Measurements from ENCODE around the gene NTSR1.

The NTSR1 gene

DNA sequence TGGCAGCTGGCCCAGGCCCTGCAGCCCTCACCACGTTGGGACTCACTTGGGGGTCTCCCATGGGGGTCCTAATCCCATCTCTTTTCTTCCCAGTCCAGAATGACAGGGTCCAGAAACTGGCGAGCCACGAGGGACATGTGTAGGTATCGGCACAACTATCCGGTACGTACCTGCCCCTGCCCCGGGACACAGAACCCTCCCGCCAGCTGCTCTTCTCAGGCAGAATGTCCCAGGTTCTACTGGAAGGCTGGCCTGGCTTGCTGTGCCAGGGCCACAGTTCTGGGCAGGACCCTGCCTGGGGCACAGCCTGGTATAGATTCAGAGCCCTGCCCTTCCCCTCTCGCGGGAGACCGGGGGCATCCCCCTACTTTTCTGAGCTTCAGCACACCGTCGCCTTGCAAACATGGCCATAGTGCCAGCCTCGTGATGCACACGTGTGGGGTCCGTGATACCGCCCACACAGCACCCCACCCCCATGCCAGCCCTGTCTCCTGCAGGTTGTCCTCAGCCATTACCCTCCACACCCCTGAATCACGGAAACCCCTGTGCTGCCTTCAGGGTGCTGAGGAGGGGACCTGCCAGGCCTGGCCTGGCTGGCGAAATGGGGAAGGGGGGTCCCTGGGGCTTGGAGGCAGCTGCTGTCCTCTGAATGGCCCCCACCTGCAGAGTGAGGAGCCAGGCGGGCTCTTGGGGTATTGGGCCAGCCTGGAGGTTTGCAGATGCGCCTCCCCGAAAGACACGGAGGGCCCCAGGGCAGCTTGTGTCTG is 99.0 kb downstream of the NTSR1 start:
- Histone ChIP-seq H4K20me1 (ENCODE audit: control insufficient read depth, insufficient read depth, low read depth, low read length) (peaks cover 14% of the 10 kb centered on the region), H3K27ac (ENCODE audit: low read depth, low read length) (no peak overlapping the region), H3K36me3 (ENCODE audit: control insufficient read depth, low read length) (peaks cover 63% of the 10 kb centered on the region)

DNA sequence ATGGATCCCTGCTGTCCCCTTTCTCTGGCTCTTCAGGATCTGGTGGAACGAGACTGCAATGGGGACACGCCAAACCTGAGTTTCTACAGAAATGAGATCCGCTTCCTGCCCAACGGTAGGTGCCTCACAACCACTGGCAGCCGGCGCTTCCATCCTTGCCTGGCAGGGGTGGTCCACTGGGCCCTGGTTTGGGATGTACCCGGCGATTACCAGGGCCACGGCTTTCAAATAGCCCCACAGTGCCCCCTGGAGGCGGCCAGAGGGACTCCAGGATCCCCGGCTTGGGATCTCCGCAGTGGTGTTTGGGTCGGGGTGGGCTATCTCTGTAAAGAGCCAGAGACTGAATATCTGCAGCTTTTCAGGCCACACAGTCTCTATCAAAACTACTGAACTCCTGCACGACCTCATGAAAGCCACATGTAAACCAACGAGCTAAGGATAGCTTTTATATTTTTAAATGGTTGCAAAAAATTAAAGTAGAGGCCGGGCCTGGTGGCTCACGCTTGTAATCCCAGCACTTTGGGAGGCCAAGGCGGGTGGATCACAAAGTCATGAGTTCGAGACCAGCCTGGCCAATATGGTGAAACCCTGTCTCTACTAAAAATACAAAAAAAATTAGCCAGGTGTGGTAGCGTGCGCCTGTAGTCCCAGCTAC is 99.7 kb downstream of the NTSR1 start:
- Histone ChIP-seq H3K27me3 (ENCODE audit: control insufficient read depth, low read length) (no peaks in the 10 kb centered on the region), H3F3A (ENCODE audit: control insufficient read depth, insufficient read depth) (0 out of 2 replicates have a peak, but pooled peaks cover 2% of the 10 kb centered on the region), H3K9me3 (ENCODE audit: control insufficient read depth, insufficient read depth, low read length) (no peaks in the 10 kb centered on the region), H3K9me2 (replicated peaks; ENCODE audit: control insufficient read depth, low read length) (no peaks in the 10 kb centered on the region), H3K4me3 (ENCODE audit: low read length) (no peak overlapping the region), H3K4me2 (ENCODE audit: low read length) (no peak overlapping the region), H3K4me1 (ENCODE audit: control insufficient read depth, low read length) (peaks cover 33% of the 10 kb centered on the region), H3K27ac (ENCODE audit: low read depth, low read length) (no peak overlapping the region), H3K36me3 (ENCODE audit: control insufficient read depth, low read length) (peaks cover 66% of the 10 kb centered on the region), H3K79me2 (ENCODE audit: control insufficient read depth, low read length) (peaks cover 41% of the 10 kb centered on the region), H4K20me1 (ENCODE audit: control insufficient read depth, insufficient read depth, low read depth, low read length) (peaks cover 14% of the 10 kb centered on the region)
- TF ChIP-seq, protein P1, sequence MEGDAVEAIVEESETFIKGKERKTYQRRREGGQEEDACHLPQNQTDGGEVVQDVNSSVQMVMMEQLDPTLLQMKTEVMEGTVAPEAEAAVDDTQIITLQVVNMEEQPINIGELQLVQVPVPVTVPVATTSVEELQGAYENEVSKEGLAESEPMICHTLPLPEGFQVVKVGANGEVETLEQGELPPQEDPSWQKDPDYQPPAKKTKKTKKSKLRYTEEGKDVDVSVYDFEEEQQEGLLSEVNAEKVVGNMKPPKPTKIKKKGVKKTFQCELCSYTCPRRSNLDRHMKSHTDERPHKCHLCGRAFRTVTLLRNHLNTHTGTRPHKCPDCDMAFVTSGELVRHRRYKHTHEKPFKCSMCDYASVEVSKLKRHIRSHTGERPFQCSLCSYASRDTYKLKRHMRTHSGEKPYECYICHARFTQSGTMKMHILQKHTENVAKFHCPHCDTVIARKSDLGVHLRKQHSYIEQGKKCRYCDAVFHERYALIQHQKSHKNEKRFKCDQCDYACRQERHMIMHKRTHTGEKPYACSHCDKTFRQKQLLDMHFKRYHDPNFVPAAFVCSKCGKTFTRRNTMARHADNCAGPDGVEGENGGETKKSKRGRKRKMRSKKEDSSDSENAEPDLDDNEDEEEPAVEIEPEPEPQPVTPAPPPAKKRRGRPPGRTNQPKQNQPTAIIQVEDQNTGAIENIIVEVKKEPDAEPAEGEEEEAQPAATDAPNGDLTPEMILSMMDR (IDR thresholded peaks at IDR 0.05; ENCODE audit: low read depth, low read length, poor library complexity, severe bottlenecking) = peak; percentile 95
- no peak for TF ChIP-seq EZH2phosphoT487 (IDR thresholded peaks at IDR 0.05; ENCODE audit: borderline replicate concordance, low read length)

More for the DNA sequence above, 99.0 kb downstream of the NTSR1 start:
- Histone ChIP-seq H3F3A (ENCODE audit: control insufficient read depth, insufficient read depth) (0 out of 2 replicates have a peak, but pooled peaks cover 2% of the 10 kb centered on the region), H3K4me2 (ENCODE audit: low read length) (peak overlapping the region; percentile 90), H3K79me2 (ENCODE audit: control insufficient read depth, low read length) (peaks cover 41% of the 10 kb centered on the region), H3K27me3 (ENCODE audit: control insufficient read depth, low read length) (no peaks in the 10 kb centered on the region), H3K4me3 (ENCODE audit: low read length) (no peak overlapping the region), H3K9me2 (replicated peaks; ENCODE audit: control insufficient read depth, low read length) (no peaks in the 10 kb centered on the region), H3K4me1 (ENCODE audit: control insufficient read depth, low read length) (peaks cover 33% of the 10 kb centered on the region), H3K9me3 (ENCODE audit: control insufficient read depth, insufficient read depth, low read length) (no peaks in the 10 kb centered on the region)
- TF ChIP-seq, protein P1 (IDR thresholded peaks at IDR 0.05; ENCODE audit: low read depth, low read length, poor library complexity, severe bottlenecking) = no peak
- no peak for TF ChIP-seq EZH2phosphoT487 (IDR thresholded peaks at IDR 0.05; ENCODE audit: borderline replicate concordance, low read length)

DNA sequence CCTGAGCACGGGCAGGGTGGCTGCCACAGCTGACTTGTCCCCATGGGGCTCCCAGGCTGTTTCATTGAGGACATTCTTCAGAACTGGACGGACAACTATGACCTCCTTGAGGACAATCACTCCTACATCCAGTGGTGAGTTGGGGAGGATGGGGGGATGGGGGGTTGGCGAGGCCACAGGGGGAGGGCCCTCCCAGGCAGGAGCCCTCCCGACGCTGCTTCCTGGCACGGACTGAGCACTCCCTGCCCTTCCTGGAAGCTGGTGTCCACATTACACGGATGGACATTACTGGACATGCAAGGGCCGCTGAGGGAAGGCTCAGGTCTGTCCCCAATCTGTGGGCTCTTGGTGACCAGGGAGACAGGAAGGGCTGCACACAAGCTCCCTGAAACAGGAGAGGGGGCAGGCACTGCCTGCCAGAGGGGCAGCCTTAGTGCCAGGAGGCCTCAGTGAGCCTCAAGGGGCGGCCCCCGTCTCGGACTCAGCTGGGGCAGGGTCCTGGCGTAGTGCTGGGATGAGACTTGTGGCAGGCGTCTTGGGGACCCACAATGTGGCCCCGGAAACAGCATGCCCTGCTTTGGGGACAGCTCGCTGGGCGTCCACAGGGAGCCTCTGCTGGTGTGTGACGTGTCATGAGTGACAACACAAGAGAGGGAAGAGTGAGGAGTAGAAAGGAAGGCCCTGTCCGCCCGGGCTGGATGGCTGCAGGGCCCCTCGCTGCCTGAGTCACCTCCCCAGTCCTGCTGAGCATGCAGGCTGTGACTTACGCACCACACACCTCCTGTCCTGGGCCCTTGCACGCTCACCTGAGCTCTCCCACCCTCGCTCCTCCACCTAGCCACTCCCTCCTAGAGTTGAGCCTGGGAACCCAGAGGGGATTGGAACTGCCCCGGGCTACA is 101.1 kb downstream of the NTSR1 start:
- Histone ChIP-seq H3K4me2 (ENCODE audit: low read length) (no peak overlapping the region), H3F3A (ENCODE audit: control insufficient read depth, insufficient read depth) (no peaks in the 10 kb centered on the region), H4K20me1 (ENCODE audit: control insufficient read depth, insufficient read depth, low read depth, low read length) (peaks cover 14% of the 10 kb centered on the region), H3K27ac (ENCODE audit: low read depth, low read length) (no peak overlapping the region), H3K9me3 (ENCODE audit: control insufficient read depth, insufficient read depth, low read length) (no peaks in the 10 kb centered on the region), H3K9me2 (replicated peaks; ENCODE audit: control insufficient read depth, low read length) (no peaks in the 10 kb centered on the region), H3K79me2 (ENCODE audit: control insufficient read depth, low read length) (peaks cover 40% of the 10 kb centered on the region), H3K4me1 (ENCODE audit: control insufficient read depth, low read length) (peaks cover 24% of the 10 kb centered on the region), H3K36me3 (ENCODE audit: control insufficient read depth, low read length) (peaks cover 66% of the 10 kb centered on the region), H3K4me3 (ENCODE audit: low read length) (no peak overlapping the region), H3K27me3 (ENCODE audit: control insufficient read depth, low read length) (no peaks in the 10 kb centered on the region)
- TF ChIP-seq, protein P1 (IDR thresholded peaks at IDR 0.05; ENCODE audit: low read depth, low read length, poor library complexity, severe bottlenecking) = no peak
- no peak for TF ChIP-seq EZH2phosphoT487 (IDR thresholded peaks at IDR 0.05; ENCODE audit: borderline replicate concordance, low read length)

Measured in DOHH2 (cell line).